AG04449 (cell line): ENCODE results near the gene PIP5KL1.

Experiments
- CTCF ChIA-PET: fragments of 350-600 bp; formaldehyde crosslinking; extraction: SDS; loops from one replicate; lab custom pipeline; 2021; ENCODE audit warnings: antibody characterized with exemption; lab: Yijun Ruan, JAX
- POLR2A ChIA-PET: fragments of 400-600, 350-600 bp; formaldehyde crosslinking; extraction: SDS; loops from one replicate; lab custom pipeline; 2020; ENCODE audit warnings: antibody characterized with exemption, inconsistent platforms; lab: Yijun Ruan, JAX
- DNase-seq: peaks from one replicate; pipeline ENCODE4 v3.0.0-alpha.2; 2010; ENCODE audit warnings: low read depth, low spot score
- H3K4me3 ChIP-seq: 2 replicates; pipeline ENCODE4 v1.5.1; 2011; ENCODE audit warnings: low read depth, mild to moderate bottlenecking, control low read depth, low read length
- CTCF ChIP-seq: IDR thresholded peaks from one replicate; pipeline ENCODE4 v1.5.1; 2011; ENCODE audit warnings: mild to moderate bottlenecking, moderate library complexity, low read length, control low read depth, inconsistent platforms; ENCODE audit not compliant: insufficient read depth; ENCODE audit errors: missing control alignments

Gene PIP5KL1

GRCh38 chr9:127923046-127923445, 7.5 kb downstream of the PIP5KL1 start:
- ChIA-PET POLR2A (interaction anchor here (0.9 to 1.6 kb wide), 2 partner anchors 120 to 316 kb away, joined by 4 to 5 read pairs; no protein-coding TSS in a partner anchor), CTCF (interaction anchor here (0.8 to 6.4 kb wide), 13 partner anchors 23 to 428 kb away, joined by 3 to 119 read pairs (median 8); partner anchors contain the start of genes CDK9, ST6GALNAC6 and TOR2A)
- no peak for TF ChIP-seq CTCF
- no peak for DNase-seq
- H3K4me3 ChIP-seq: no peak overlapping the region

- no peak for DNase-seq
- ChIA-PET CTCF (interaction anchor here (0.6 to 6.4 kb wide), 69 partner anchors 9 to 956 kb away, joined by 3 to 119 read pairs (median 5); partner anchors contain the start of genes CDK9, ENG, PIP5KL1 and PTRH1), POLR2A (interaction anchor here (0.6 to 1.2 kb wide), 4 partner anchors 120 to 364 kb away, joined by 3 to 5 read pairs (median 3); partner anchors contain the start of gene CDK9)
- TF ChIP-seq CTCF: peak; percentile 94
- peak overlapping the region; percentile 40 for H3K4me3 ChIP-seq
These were observed 8.9 kb downstream of the PIP5KL1 start for GRCh38 chr9:127921557-127922120.

- TF ChIP-seq CTCF: no peak
- POLR2A ChIA-PET: interaction anchor here (1.2 kb wide), 2 partner anchors 119 to 135 kb away, joined by 3 read pairs; partner anchors contain the start of gene CDK9
- no peak for DNase-seq
- H3K4me3 ChIP-seq: no peak overlapping the region
- CTCF ChIA-PET: interaction anchor here (0.6 to 6.4 kb wide), 73 partner anchors 8 to 955 kb away, joined by 3 to 119 read pairs (median 4); partner anchors contain the start of genes CDK9, ENG, PIP5KL1 and PTRH1
These were observed 9.8 kb downstream of the PIP5KL1 start for GRCh38 chr9:127920794-127921193.

- H3K4me3 ChIP-seq: no peak overlapping the region
- POLR2A ChIA-PET: interaction anchor here (0.6 to 1.2 kb wide), 3 partner anchors 21 to 398 kb away, joined by 3 read pairs; no protein-coding TSS in a partner anchor
- CTCF ChIA-PET: interaction anchor here (1.0 to 5.9 kb wide), 16 partner anchors 11 to 704 kb away, joined by 3 to 119 read pairs (median 4); partner anchors contain the start of genes CDK9, PIP5KL1 and TOR2A
- TF ChIP-seq CTCF: no peak
- DNase-seq: peak; percentile 95
These were observed 11.2 kb downstream of the PIP5KL1 start for GRCh38 chr9:127919253-127919815.

GRCh38 chr9:127918183-127919107, 12.1 kb downstream of the PIP5KL1 start:
- no peak overlapping the region for H3K4me3 ChIP-seq
- DNase-seq: no peak
- ChIA-PET POLR2A (interaction anchor here (0.6 to 1.2 kb wide), 2 partner anchors 20 to 397 kb away, joined by 3 read pairs; no protein-coding TSS in a partner anchor), CTCF (interaction anchor here (0.6 to 5.9 kb wide), 12 partner anchors 24 to 347 kb away, joined by 3 to 119 read pairs (median 7); partner anchors contain the start of genes CDK9 and TOR2A)
- TF ChIP-seq CTCF: no peak
